Stimulated activated CD4-positive, alpha-beta T cell treated with anti-CD3 and anti-CD28 coated beads, Interleukin-15, amount 100 ng/mL, for 24 hours (primary cell): ENCODE data around the gene U2AF1.
"Not testable (repeated sequence)": the region's sequence is repeated elsewhere in the genome, so short reads cannot be mapped to it uniquely, and the experiment has no call there.

Experiments
- DNase-seq: peaks from one replicate; pipeline ENCODE4 v3.0.0-alpha.2; 2020

The U2AF1 gene

GRCh38 chr21:43076023-43076637 lies 31.2 kb downstream of the U2AF1 start:
- not testable (repeated sequence) for DNase-seq

- not testable (repeated sequence) for DNase-seq
These were observed 32.0 kb downstream of the U2AF1 start, which contains the start of gene CBS for GRCh38 chr21:43075170-43076022. CBS (minus strand) TSS chr21:43075835; CDS start chr21:43072193, 3,642 bp downstream.

GRCh38 chr21:43074401-43075169 lies 32.8 kb downstream of the U2AF1 start:
- DNase-seq = not testable (repeated sequence)

GRCh38 chr21:43072742-43073141 lies 34.6 kb downstream of the U2AF1 start:
- not testable (repeated sequence) for DNase-seq

- DNase-seq = not testable (repeated sequence)
These were observed 37.7 kb downstream of the U2AF1 start for GRCh38 chr21:43069682-43070081.

GRCh38 chr21:43068065-43068464 lies 39.3 kb downstream of the U2AF1 start:
- not testable (repeated sequence) for DNase-seq

GRCh38 chr21:43066690-43067089 lies 40.7 kb downstream of the U2AF1 start:
- DNase-seq = not testable (repeated sequence)

- not testable (repeated sequence) for DNase-seq
These were observed 41.4 kb downstream of the U2AF1 start for GRCh38 chr21:43065991-43066390.

GRCh38 chr21:43064265-43064917 lies 43.0 kb downstream of the U2AF1 start:
- DNase-seq = not testable (repeated sequence)

- not testable (repeated sequence) for DNase-seq
These were observed 44.3 kb downstream of the U2AF1 start for GRCh38 chr21:43062955-43063664.

GRCh38 chr21:43053112-43053511 lies 54.3 kb downstream of the U2AF1 start:
- DNase-seq = not testable (repeated sequence)

- peak; percentile 10 for DNase-seq
These were observed 61.2 kb downstream of the U2AF1 start for GRCh38 chr21:43045876-43046821.

- DNase-seq = not testable (repeated sequence)
These were observed 62.0 kb downstream of the U2AF1 start for GRCh38 chr21:43045165-43045875.

- DNase-seq = not testable (repeated sequence)
These were observed 62.8 kb downstream of the U2AF1 start for GRCh38 chr21:43044547-43044946.

GRCh38 chr21:43043291-43043690 lies 64.1 kb downstream of the U2AF1 start:
- not testable (repeated sequence) for DNase-seq
